SU-DHL-6 (cell line): Measurements from ENCODE around the gene PID1.

Experiments
- EZH2phosphoT487 ChIP-seq: fragments of 200-600 bp; sonication (generic), shearing (Covaris generic); conservative IDR thresholded peaks from 2 replicates; pipeline ENCODE4 v1.6.1; 2018; ENCODE audit warnings: mild to moderate bottlenecking, antibody characterized with exemption, low read length, moderate library complexity, mixed read lengths
- TF ChIP-seq, protein P1 (sequence below): fragments of 200-600 bp; sonication (generic); IDR thresholded peaks from one replicate; pipeline ENCODE4 v1.5.1; 2017; ENCODE audit warnings: antibody characterized with exemption, mild to moderate bottlenecking, low read length, moderate library complexity; ENCODE audit not compliant: insufficient read depth, poor library complexity, severe bottlenecking

DNA sequence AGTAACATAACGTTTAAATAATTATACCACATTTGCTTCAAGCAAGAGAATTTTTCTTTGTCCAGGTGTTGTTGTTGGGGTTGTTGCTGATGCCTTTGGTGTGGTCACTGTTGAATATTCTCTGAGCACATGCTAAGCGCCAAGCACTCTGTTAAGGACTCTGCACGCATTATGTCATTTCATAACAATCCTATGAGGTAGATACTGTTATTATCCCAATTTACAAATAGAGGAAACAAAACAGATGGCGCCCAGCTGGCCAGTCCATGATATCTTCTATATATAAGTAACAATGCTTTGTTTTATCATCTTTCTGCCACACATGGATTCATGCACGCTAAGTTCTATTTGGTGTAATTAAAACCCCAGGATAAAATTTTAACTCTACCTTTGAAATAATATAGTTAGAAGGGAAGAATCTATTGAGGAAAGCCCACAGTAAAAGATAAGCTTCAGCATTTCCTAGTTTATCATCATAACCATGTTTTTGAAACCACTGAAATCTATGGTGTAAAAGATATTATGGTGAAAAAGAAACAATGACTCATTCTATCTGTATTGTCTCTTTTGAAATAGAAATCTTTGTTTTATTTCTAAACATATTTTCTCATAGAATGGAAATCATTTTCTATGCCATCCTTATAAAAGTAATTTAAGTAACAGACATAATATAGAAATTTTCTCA is 199.7 kb downstream of the PID1 start:
- TF ChIP-seq, protein P1, sequence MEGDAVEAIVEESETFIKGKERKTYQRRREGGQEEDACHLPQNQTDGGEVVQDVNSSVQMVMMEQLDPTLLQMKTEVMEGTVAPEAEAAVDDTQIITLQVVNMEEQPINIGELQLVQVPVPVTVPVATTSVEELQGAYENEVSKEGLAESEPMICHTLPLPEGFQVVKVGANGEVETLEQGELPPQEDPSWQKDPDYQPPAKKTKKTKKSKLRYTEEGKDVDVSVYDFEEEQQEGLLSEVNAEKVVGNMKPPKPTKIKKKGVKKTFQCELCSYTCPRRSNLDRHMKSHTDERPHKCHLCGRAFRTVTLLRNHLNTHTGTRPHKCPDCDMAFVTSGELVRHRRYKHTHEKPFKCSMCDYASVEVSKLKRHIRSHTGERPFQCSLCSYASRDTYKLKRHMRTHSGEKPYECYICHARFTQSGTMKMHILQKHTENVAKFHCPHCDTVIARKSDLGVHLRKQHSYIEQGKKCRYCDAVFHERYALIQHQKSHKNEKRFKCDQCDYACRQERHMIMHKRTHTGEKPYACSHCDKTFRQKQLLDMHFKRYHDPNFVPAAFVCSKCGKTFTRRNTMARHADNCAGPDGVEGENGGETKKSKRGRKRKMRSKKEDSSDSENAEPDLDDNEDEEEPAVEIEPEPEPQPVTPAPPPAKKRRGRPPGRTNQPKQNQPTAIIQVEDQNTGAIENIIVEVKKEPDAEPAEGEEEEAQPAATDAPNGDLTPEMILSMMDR, result no peak
- no peak for TF ChIP-seq EZH2phosphoT487
